GM06990 (cell line): ENCODE results near the gene SRC.

ENCODE experiments used
- DNase-seq: peaks from one replicate; pipeline ENCODE4 v3.0.0-alpha.2; 2011; ENCODE audit not compliant: insufficient read length; ENCODE audit errors: extremely low read depth
- H3K27me3 ChIP-seq: replicated peaks from 2 replicates; pipeline ENCODE4 v1.6.0; 2011; ENCODE audit warnings: low read length; ENCODE audit not compliant: control insufficient read depth, insufficient read depth
- H3K36me3 ChIP-seq: 2 replicates; pipeline ENCODE4 v1.5.1; 2011; ENCODE audit warnings: low read length; ENCODE audit not compliant: control insufficient read depth, insufficient read depth
- H3K4me3 ChIP-seq: replicated peaks from 2 replicates; pipeline ENCODE4 v1.5.1; 2011; ENCODE audit warnings: low read depth, mild to moderate bottlenecking, control low read depth, low read length
- CTCF ChIP-seq: IDR thresholded peaks from 2 replicates; pipeline ENCODE4 v1.5.1; 2011; ENCODE audit warnings: low read length, control low read depth, mild to moderate bottlenecking, inconsistent platforms; ENCODE audit not compliant: insufficient read depth, poor library complexity, severe bottlenecking

SRC gene

DNA sequence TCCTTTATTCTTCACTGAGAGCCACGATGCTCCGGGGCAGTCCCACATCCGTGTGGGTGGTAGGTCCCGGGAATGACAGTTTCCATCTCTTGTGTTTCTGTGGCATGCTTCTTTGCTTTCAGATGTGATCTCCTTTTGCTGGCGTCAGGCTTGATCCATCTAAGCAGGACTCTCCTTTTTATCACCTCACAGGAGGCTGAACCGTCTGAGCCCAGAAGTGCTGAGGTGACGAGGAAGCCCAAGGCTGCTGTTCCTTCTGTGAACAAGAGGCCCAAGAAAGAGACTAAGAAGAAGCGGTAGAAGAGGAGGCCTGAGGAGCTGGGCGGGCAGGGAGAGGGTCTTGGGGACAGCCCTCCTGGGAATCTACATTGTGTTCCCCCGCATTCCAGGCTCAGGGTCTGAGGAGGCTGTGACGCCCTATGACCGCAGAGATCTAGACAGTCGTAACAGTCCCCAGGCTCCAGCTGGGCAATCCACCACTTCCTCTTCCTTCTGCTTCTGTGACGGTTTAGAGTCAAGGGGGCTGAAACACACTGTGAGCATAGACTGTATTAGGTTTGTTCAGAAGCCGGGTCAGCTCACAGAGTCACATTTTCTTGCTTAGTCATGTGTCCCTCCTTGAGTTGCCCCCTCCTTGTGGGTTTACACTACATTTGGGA, 29.7 kb upstream of the SRC start:
- Histone ChIP-seq H3K4me3 (no peak overlapping the region), H3K36me3 (peaks cover 18% of the 10 kb centered on the region), H3K27me3 (no peaks in the 10 kb centered on the region)
- peak; percentile 70 for DNase-seq
- TF ChIP-seq CTCF = no peak

GRCh38 chr20:37316775-37317170, 29.2 kb upstream of the SRC start:
- H3K36me3 ChIP-seq = peaks cover 18% of the 10 kb centered on the region
- H3K4me3 ChIP-seq = no peak overlapping the region
- no peaks in the 10 kb centered on the region for H3K27me3 ChIP-seq
- TF ChIP-seq CTCF = no peak
- DNase-seq = no peak

DNA sequence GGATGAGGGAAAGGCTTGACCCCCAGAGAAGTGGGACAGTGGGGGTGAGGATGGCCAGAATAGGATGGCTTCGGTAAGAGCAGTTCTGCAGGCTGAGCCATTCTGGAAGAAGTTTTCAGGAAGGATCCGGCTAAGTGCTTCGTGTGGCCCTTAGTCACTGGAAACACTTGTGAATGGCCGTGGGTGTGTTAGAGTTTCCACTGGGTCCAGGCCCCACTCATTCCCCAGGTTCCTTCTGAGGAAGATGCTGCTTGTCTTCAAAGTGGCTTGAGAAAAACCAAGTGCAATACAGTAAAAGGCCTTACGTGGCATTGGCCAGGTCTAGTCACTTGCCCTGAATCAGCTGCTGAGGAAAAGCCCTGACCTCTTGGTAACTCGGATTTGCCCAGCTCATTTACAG, 28.6 kb upstream of the SRC start:
- peaks cover 17% of the 10 kb centered on the region for H3K36me3 ChIP-seq
- no peak overlapping the region for H3K4me3 ChIP-seq
- H3K27me3 ChIP-seq = no peaks in the 10 kb centered on the region
- no peak for DNase-seq
- TF ChIP-seq CTCF = no peak

DNA sequence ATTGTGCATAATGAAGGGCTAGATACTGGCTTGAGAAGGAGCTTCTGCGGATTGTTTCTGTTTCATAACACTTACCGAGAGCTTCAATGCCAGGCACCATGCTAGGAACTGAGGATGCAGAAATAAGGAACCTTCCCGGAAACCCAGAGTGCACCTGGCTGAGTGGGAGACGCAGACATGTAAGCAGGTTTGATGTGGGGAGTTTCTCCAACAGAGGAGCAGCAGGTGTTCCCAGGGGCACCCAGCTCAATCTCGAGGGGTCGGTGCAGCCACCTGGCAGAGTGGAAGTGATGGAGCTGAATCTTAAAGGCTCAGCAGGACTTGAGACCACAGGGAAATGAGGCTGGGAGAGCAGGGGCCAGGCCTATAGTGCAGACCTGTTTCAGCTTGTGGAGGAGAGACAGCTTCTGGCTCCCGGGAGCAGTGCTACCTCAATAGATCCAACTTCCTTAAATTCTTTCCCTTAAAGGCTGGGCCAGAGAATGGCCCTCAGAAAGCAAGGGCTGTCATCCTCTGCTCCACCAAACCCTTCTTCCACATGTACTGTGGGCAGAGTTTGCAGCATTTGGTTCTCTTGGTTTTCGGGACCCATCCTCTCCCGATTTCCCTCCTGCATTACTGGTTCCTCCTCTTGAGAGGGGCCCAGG, 27.8 kb upstream of the SRC start:
- no peak for TF ChIP-seq CTCF
- no peak for DNase-seq
- Histone ChIP-seq H3K36me3 (peaks cover 15% of the 10 kb centered on the region), H3K4me3 (no peak overlapping the region), H3K27me3 (no peaks in the 10 kb centered on the region)

DNA sequence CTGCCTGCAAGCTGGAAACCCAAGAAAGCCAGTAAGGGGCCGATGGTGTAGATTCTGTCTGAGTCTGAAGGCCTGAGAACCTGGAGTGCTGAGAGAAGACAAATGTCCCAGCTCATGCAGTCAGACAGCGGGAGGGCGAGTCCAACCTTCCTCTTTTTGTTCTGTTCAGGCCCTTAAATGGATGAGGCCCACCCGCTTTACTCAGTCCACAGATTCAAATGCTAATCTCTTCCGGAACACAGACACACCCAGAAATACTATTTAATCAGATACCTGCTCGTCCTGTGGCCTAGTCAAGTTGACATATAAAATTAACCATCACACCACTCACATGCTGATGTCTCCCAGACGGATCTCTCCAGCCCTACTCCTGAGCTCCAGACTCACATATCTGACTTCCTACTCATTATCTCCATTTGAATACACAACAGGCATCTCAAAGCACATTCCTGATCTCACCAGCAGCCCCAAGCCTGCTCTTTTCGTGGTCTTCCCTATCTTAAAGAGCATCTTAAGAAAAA, 26.7 kb upstream of the SRC start:
- Histone ChIP-seq H3K4me3 (no peak overlapping the region), H3K36me3 (peaks cover 15% of the 10 kb centered on the region), H3K27me3 (no peaks in the 10 kb centered on the region)
- DNase-seq = no peak
- no peak for TF ChIP-seq CTCF
